ENCODE results near the gene CABP1.

DNA sequence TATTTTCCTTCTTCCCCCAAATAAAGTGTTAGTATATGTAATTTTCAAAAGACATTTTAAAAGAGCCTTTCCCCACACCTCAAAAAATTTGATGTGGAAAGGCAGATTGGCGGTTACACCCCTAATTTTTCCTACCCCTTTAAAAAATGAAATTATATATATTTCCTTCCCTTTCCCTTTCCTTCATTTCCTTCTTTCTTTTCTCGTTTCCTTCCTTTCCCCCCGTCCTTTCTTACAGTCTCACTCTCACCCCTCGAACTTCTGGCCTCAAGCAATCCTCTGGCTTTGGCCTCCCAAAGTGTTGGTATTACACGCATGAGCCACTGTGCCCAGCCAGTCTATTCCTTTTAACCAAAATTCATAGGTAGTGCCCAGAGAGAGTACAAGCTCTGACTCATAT, 65.6 kb downstream of the CABP1 start:
- TF ChIP-seq, protein P1, sequence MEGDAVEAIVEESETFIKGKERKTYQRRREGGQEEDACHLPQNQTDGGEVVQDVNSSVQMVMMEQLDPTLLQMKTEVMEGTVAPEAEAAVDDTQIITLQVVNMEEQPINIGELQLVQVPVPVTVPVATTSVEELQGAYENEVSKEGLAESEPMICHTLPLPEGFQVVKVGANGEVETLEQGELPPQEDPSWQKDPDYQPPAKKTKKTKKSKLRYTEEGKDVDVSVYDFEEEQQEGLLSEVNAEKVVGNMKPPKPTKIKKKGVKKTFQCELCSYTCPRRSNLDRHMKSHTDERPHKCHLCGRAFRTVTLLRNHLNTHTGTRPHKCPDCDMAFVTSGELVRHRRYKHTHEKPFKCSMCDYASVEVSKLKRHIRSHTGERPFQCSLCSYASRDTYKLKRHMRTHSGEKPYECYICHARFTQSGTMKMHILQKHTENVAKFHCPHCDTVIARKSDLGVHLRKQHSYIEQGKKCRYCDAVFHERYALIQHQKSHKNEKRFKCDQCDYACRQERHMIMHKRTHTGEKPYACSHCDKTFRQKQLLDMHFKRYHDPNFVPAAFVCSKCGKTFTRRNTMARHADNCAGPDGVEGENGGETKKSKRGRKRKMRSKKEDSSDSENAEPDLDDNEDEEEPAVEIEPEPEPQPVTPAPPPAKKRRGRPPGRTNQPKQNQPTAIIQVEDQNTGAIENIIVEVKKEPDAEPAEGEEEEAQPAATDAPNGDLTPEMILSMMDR (IDR thresholded peaks at IDR 0.05) = no peak
- no peak for TF ChIP-seq POLR2A (IDR thresholded peaks at IDR 0.05)
